HepG2 (cell line): Measurements from ENCODE around the gene VPS9D1.

Experiments used
- CBFB ChIP-seq: sonication (generic); formaldehyde crosslinking; IDR thresholded peaks from 2 replicates; pipeline ENCODE4 v1.4.0; 2020; ENCODE audit warnings: missing genetic modification reagents
- CTCF ChIP-seq: sonication (generic); formaldehyde crosslinking; IDR thresholded peaks from 2 replicates; pipeline ENCODE4 v1.5.0; 2020; ENCODE audit warnings: mild to moderate bottlenecking, missing genetic modification reagents, moderate library complexity
- EZH2 ChIP-seq: conservative IDR thresholded peaks from 2 replicates; pipeline ENCODE4 v1.6.1; 2012; ENCODE audit warnings: mild to moderate bottlenecking, low read depth, low read length, moderate library complexity
- FOXA3 ChIP-seq: IDR thresholded peaks from 2 replicates; pipeline ENCODE4 v1.6.1; 2016; ENCODE audit warnings: missing genetic modification reagents, missing compliant biosample characterization
- KDM4B ChIP-seq: sonication (generic); formaldehyde crosslinking; IDR thresholded peaks from 2 replicates; pipeline ENCODE4 v1.4.0; 2020; ENCODE audit warnings: missing genetic modification reagents
- MAFK ChIP-seq, 2 experiments: IDR thresholded peaks in 1 of 2; conservative IDR thresholded peaks in 1 of 2; 2 replicates each; pipeline ENCODE4 v1.6.1; 2011; ENCODE audit warnings: improper control_type of control experiment in 2 of 2, low read length in 2 of 2
- SNAPC5 ChIP-seq: sonication (generic); formaldehyde crosslinking; IDR thresholded peaks from 2 replicates; pipeline ENCODE4 v1.8.1; 2023; ENCODE audit warnings: mild to moderate bottlenecking, missing genetic modification reagents, borderline replicate concordance
- STAT6 ChIP-seq: sonication (generic); formaldehyde crosslinking; IDR thresholded peaks from 2 replicates; pipeline ENCODE4 v1.4.0; 2020; ENCODE audit warnings: missing genetic modification reagents, mild to moderate bottlenecking, borderline replicate concordance
- ZFP36 ChIP-seq: fragments of 150-350 bp; IDR thresholded peaks from 2 replicates; pipeline ENCODE4 v1.6.1; 2018; ENCODE audit warnings: borderline replicate concordance, low read length, low read depth; ENCODE audit not compliant: partially characterized antibody
- ZNF101 ChIP-seq: sonication (generic); formaldehyde crosslinking; IDR thresholded peaks from 2 replicates; pipeline ENCODE4 v1.4.0; 2020; ENCODE audit warnings: mild to moderate bottlenecking, low read depth, missing genetic modification reagents, borderline replicate concordance
- ZNF317 ChIP-seq: sonication (generic); formaldehyde crosslinking; IDR thresholded peaks from 2 replicates; pipeline ENCODE4 v1.5.0; 2020; ENCODE audit warnings: mild to moderate bottlenecking, missing genetic modification reagents
- ZNF407 ChIP-seq: sonication (generic); formaldehyde crosslinking; IDR thresholded peaks from one replicate; pipeline ENCODE4 v1.5.1; 2020; ENCODE audit warnings: mild to moderate bottlenecking, missing genetic modification reagents; ENCODE audit errors: not compliant biosample characterization
- ZSCAN29 ChIP-seq: sonication (generic); formaldehyde crosslinking; conservative IDR thresholded peaks from 2 replicates; pipeline ENCODE4 v1.4.0; 2020; ENCODE audit warnings: mild to moderate bottlenecking, missing genetic modification reagents
- TF ChIP-seq, protein P1 (sequence below), 2 experiments: sonication (generic) in 1 of 2; formaldehyde crosslinking in 1 of 2; IDR thresholded peaks; 2 replicates each; pipeline versions ENCODE4 v1.4.0 to v1.6.1; 2018 to 2020; ENCODE audit warnings: missing genetic modification reagents in 2 of 2, borderline replicate concordance in 1 of 2, low read depth in 1 of 2, mild to moderate bottlenecking in 1 of 2, missing biosample characterization in 1 of 2

- TF ChIP-seq MAFK (conservative IDR thresholded peaks at IDR 0.05 in 1 of 2, IDR thresholded peaks at IDR 0.05 in 1 of 2; ENCODE audit: low read length in 2 of 2) (no peak), CBFB (CRISPR knock-in tag) (no peak), SNAPC5 (CRISPR knock-in tag) (no peak), CTCF (CRISPR knock-in tag) (no peak), ZFP36 (no peak), ZNF407 (CRISPR knock-in tag) (no peak), ZSCAN29 (CRISPR knock-in tag) (no peak), KDM4B (CRISPR knock-in tag) (no peak), FOXA3 (no peak), EZH2 (no peak), ZNF101 (no peak), STAT6 (CRISPR knock-in tag) (no peak), ZNF317 (CRISPR knock-in tag) (no peak)
- TF ChIP-seq, protein P1, sequence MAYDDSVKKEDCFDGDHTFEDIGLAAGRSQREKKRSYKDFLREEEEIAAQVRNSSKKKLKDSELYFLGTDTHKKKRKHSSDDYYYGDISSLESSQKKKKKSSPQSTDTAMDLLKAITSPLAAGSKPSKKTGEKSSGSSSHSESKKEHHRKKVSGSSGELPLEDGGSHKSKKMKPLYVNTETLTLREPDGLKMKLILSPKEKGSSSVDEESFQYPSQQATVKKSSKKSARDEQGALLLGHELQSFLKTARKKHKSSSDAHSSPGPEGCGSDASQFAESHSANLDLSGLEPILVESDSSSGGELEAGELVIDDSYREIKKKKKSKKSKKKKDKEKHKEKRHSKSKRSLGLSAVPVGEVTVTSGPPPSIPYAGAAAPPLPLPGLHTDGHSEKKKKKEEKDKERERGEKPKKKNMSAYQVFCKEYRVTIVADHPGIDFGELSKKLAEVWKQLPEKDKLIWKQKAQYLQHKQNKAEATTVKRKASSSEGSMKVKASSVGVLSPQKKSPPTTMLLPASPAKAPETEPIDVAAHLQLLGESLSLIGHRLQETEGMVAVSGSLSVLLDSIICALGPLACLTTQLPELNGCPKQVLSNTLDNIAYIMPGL (CRISPR knock-in tag; IDR thresholded peaks at IDR 0.05; ENCODE audit: borderline replicate concordance in 1 of 2, low read depth in 1 of 2): no peak
Measured at GRCh38 chr16:89729863-89730593, 9.3 kb upstream of the VPS9D1 start.
